ENCODE measurements around the gene ZNF536. TPM values are rescaled to one million over a fixed set of nuclear protein-coding genes. Genes with fewer than 3 reads are reported as not detected.

Gene ZNF536
- total RNA-seq, 1 experiment from 2014 or later: not detected

DNA sequence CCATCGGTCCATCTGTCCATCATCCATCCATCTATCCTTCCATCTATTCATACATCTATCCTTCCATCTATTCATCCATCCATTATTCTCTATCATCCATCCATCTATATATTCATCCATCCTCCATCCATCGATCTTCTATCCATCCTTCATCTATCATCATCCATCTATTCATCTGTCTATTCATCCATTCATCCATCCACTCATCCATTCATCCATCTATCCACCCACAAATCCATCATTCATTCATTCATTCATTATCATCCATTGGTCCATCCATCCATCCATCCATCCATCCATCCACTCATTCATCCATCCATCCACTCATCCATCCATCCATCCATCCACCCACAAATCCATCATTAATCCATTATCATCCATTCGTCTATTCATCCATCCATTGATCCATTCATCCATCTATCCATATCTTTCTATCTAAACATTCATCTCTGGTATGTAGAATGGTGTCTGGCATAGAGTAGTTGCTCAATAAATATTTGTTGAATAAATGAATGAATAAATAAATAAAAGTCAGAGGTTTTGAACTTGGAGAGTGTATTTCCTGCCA lies 36.6 kb downstream of the ZNF536 start:
- Mint-ChIP-seq H3K9me3 (no peaks in the 10 kb centered on the region), H3K27me3 (ENCODE audit: low read depth) (peaks cover 4% of the 10 kb centered on the region), H3K36me3 (ENCODE audit: insufficient read depth in 1 of 3, low read depth in 3 of 3) (no peaks in the 10 kb centered on the region), H3K4me1 (peaks cover 6 to 7% of the 10 kb centered on the region in 2 experiments), H3K4me3 (no peak overlapping the region), H3K27ac (no peak overlapping the region)
- H3K23me2 ChIP-seq (ENCODE audit: insufficient read length, low read depth, low read length, poor library complexity, severe bottlenecking): no peaks in the 10 kb centered on the region
- WGBS (ENCODE audit: extremely low coverage, insufficient read length, low lambda C conversion rate): 100% methylated on average over 2 of the region's 3 CpGs
- no peak overlapping the region for H2BK120ac ChIP-seq (ENCODE audit: low read depth, low read length, poor library complexity, severe bottlenecking)
- no peak overlapping the region for H2BK20ac ChIP-seq (ENCODE audit: low read depth, low read length, poor library complexity, severe bottlenecking)
- no peak overlapping the region for H4K5ac ChIP-seq (ENCODE audit: insufficient read length, low read depth, low read length)
- H4K20me1 ChIP-seq (ENCODE audit: control insufficient read depth, insufficient read depth, insufficient read length): no peaks in the 10 kb centered on the region
- TF ChIP-seq, protein P1, sequence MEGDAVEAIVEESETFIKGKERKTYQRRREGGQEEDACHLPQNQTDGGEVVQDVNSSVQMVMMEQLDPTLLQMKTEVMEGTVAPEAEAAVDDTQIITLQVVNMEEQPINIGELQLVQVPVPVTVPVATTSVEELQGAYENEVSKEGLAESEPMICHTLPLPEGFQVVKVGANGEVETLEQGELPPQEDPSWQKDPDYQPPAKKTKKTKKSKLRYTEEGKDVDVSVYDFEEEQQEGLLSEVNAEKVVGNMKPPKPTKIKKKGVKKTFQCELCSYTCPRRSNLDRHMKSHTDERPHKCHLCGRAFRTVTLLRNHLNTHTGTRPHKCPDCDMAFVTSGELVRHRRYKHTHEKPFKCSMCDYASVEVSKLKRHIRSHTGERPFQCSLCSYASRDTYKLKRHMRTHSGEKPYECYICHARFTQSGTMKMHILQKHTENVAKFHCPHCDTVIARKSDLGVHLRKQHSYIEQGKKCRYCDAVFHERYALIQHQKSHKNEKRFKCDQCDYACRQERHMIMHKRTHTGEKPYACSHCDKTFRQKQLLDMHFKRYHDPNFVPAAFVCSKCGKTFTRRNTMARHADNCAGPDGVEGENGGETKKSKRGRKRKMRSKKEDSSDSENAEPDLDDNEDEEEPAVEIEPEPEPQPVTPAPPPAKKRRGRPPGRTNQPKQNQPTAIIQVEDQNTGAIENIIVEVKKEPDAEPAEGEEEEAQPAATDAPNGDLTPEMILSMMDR (conservative IDR thresholded peaks at IDR 0.05): no peak
- no peak overlapping the region for H3K18ac ChIP-seq (ENCODE audit: insufficient read length, low read depth, low read length)
- no peaks in the 10 kb centered on the region for H3K79me2 ChIP-seq (ENCODE audit: insufficient read depth, low read length)
- no peak for DNase-seq
- no peak overlapping the region for H3K56ac ChIP-seq (ENCODE audit: insufficient read length, low read depth, low read length)
- no peak overlapping the region for H4K91ac ChIP-seq (ENCODE audit: insufficient read length, low read depth, low read length)
- H3K9me3 ChIP-seq (ENCODE audit: control insufficient read depth, low read depth, low read length): no peaks in the 10 kb centered on the region
- no peaks in the 10 kb centered on the region for H3K4me1 ChIP-seq (ENCODE audit: insufficient read depth, low read length)
- no peak overlapping the region for H3K4ac ChIP-seq (ENCODE audit: low read depth, low read length)
- H3K9ac ChIP-seq (ENCODE audit: extremely low read depth, insufficient read length, low read length): no peak overlapping the region
- H3K27ac ChIP-seq (ENCODE audit: insufficient read length, low read depth, low read length): no peak overlapping the region
- H2BK12ac ChIP-seq (ENCODE audit: insufficient read length, low read depth, low read length): no peak overlapping the region
- no peak overlapping the region for H3K14ac ChIP-seq (ENCODE audit: insufficient read depth, low read length)
- no peak overlapping the region for H3T11ph ChIP-seq (ENCODE audit: low read length)
- H2AK5ac ChIP-seq (ENCODE audit: insufficient read length, low read length): no peak overlapping the region
- H2BK5ac ChIP-seq (ENCODE audit: insufficient read length, low read length): no peak overlapping the region
- H2BK15ac ChIP-seq (ENCODE audit: low read depth, low read length): no peak overlapping the region
- H3K23ac ChIP-seq (ENCODE audit: insufficient read length, low read depth, low read length): no peak overlapping the region
- no peak overlapping the region for H2AFZ ChIP-seq (ENCODE audit: low read length)
- H4K8ac ChIP-seq (replicated peaks; ENCODE audit: insufficient read length, low read depth, low read length): no peak overlapping the region
- no peak overlapping the region for H3K4me2 ChIP-seq (ENCODE audit: insufficient read depth, insufficient read length, low read length)
- H3K79me1 ChIP-seq (ENCODE audit: insufficient read depth, low read depth, low read length, poor library complexity, severe bottlenecking): no peaks in the 10 kb centered on the region
- no peaks in the 10 kb centered on the region for H3K27me3 ChIP-seq (ENCODE audit: insufficient read depth, low read length)

Measured in H9 (cell line).